H9 (cell line): Measurements from ENCODE around the gene TESK2. TPM values are rescaled to one million over a fixed set of nuclear protein-coding genes. Genes with fewer than 3 reads are reported as not detected.

Experiments
- DNase-seq: peaks from one replicate; pipeline ENCODE4 v3.0.0-alpha.2; 2017
- H2AFZ ChIP-seq: one replicate; pipeline ENCODE4 v1.6.1; 2013; ENCODE audit warnings: mild to moderate bottlenecking, low read length, control low read depth, moderate library complexity
- H2AK5ac ChIP-seq: 2 replicates; pipeline ENCODE4 v1.6.1; 2013; ENCODE audit warnings: low read length, control low read depth, mixed read lengths; ENCODE audit not compliant: insufficient read length
- H2BK120ac ChIP-seq: one replicate; pipeline ENCODE4 v1.6.1; 2013; ENCODE audit warnings: low read depth, mild to moderate bottlenecking, low read length, control low read depth, inconsistent platforms; ENCODE audit not compliant: poor library complexity, severe bottlenecking
- H2BK12ac ChIP-seq: 2 replicates; pipeline ENCODE4 v1.6.1; 2013; ENCODE audit warnings: low read length, control low read depth, mixed read lengths, low read depth; ENCODE audit not compliant: insufficient read length
- H2BK15ac ChIP-seq: 2 replicates; pipeline ENCODE4 v1.6.1; 2013; ENCODE audit warnings: low read depth, low read length, control low read depth
- H2BK20ac ChIP-seq: one replicate; pipeline ENCODE4 v1.6.1; 2013; ENCODE audit warnings: low read depth, mild to moderate bottlenecking, low read length, control low read depth, inconsistent platforms; ENCODE audit not compliant: poor library complexity, severe bottlenecking
- H2BK5ac ChIP-seq: 2 replicates; pipeline ENCODE4 v1.6.1; 2013; ENCODE audit warnings: low read length, control low read depth, mixed read lengths; ENCODE audit not compliant: insufficient read length
- H3K14ac ChIP-seq: 2 replicates; pipeline ENCODE4 v1.6.1; 2013; ENCODE audit warnings: low read length, control low read depth; ENCODE audit not compliant: insufficient read depth
- H3K18ac ChIP-seq: 2 replicates; pipeline ENCODE4 v1.6.1; 2013; ENCODE audit warnings: low read depth, mild to moderate bottlenecking, mixed read lengths, low read length, control low read depth; ENCODE audit not compliant: insufficient read length
- H3K23ac ChIP-seq: 2 replicates; pipeline ENCODE4 v1.6.1; 2013; ENCODE audit warnings: low read length, control low read depth, mixed read lengths, low read depth; ENCODE audit not compliant: insufficient read length
- H3K23me2 ChIP-seq: 2 replicates; pipeline ENCODE4 v1.6.1; 2013; ENCODE audit warnings: low read depth, mild to moderate bottlenecking, mixed read lengths, low read length, control low read depth; ENCODE audit not compliant: insufficient read length, poor library complexity, severe bottlenecking
- H3K27ac ChIP-seq: 2 replicates; pipeline ENCODE4 v1.5.1; 2013; ENCODE audit warnings: low read length, control low read depth, mixed read lengths, low read depth; ENCODE audit not compliant: insufficient read length
- H3K27me3 ChIP-seq: 2 replicates; pipeline ENCODE4 v1.6.1; 2013; ENCODE audit warnings: low read length, control low read depth, inconsistent platforms; ENCODE audit not compliant: insufficient read depth
- H3K4ac ChIP-seq: 2 replicates; pipeline ENCODE4 v1.6.1; 2013; ENCODE audit warnings: low read depth, mild to moderate bottlenecking, control low read depth, inconsistent platforms, low read length, moderate library complexity
- H3K4me1 ChIP-seq: 2 replicates; pipeline ENCODE4 v1.6.1; 2013; ENCODE audit warnings: low read length, control low read depth, inconsistent platforms; ENCODE audit not compliant: insufficient read depth
- H3K4me2 ChIP-seq: 2 replicates; pipeline ENCODE4 v1.6.1; 2013; ENCODE audit warnings: low read length, control low read depth, mixed read lengths; ENCODE audit not compliant: insufficient read length, insufficient read depth
- H3K56ac ChIP-seq: 2 replicates; pipeline ENCODE4 v1.6.1; 2013; ENCODE audit warnings: low read depth, mild to moderate bottlenecking, mixed read lengths, low read length, control low read depth; ENCODE audit not compliant: insufficient read length
- H3K79me1 ChIP-seq: 2 replicates; pipeline ENCODE4 v1.6.1; 2013; ENCODE audit warnings: low read depth, mild to moderate bottlenecking, moderate library complexity, low read length, control low read depth, inconsistent platforms; ENCODE audit not compliant: insufficient read depth, poor library complexity, severe bottlenecking
- H3K79me2 ChIP-seq: 2 replicates; pipeline ENCODE4 v1.6.1; 2013; ENCODE audit warnings: low read length, control low read depth, inconsistent platforms; ENCODE audit not compliant: insufficient read depth
- H3K9ac ChIP-seq: 2 replicates; pipeline ENCODE4 v1.6.1; 2013; ENCODE audit warnings: low read length, control low read depth, mixed read lengths; ENCODE audit not compliant: insufficient read length; ENCODE audit errors: extremely low read depth
- H3K9me3 ChIP-seq: one replicate; pipeline ENCODE4 v1.6.1; 2013; ENCODE audit warnings: low read depth, low read length, inconsistent platforms; ENCODE audit not compliant: control insufficient read depth
- H3T11ph ChIP-seq: one replicate; pipeline ENCODE4 v1.6.1; 2013; ENCODE audit warnings: mild to moderate bottlenecking, low read length, control low read depth, inconsistent platforms
- H4K20me1 ChIP-seq: one replicate; pipeline ENCODE4 v1.6.1; 2013; ENCODE audit not compliant: control insufficient read depth, insufficient read length, insufficient read depth
- H4K5ac ChIP-seq: 2 replicates; pipeline ENCODE4 v1.6.1; 2013; ENCODE audit warnings: low read depth, mild to moderate bottlenecking, mixed read lengths, low read length, control low read depth; ENCODE audit not compliant: insufficient read length
- H4K8ac ChIP-seq: replicated peaks from 2 replicates; pipeline ENCODE4 v1.6.1; 2013; ENCODE audit warnings: low read length, control low read depth, mixed read lengths, low read depth; ENCODE audit not compliant: insufficient read length
- H4K91ac ChIP-seq: 2 replicates; pipeline ENCODE4 v1.6.1; 2013; ENCODE audit warnings: low read depth, mild to moderate bottlenecking, moderate library complexity, mixed read lengths, low read length, control low read depth; ENCODE audit not compliant: insufficient read length
- H3K27ac Mint-ChIP-seq, 3 experiments: 2 replicates in 2 of 3; 3 replicates in 1 of 3; pipeline ENCODE4 v1.8.0; 2020 to 2021; ENCODE audit warnings: mixed read lengths in 3 of 3, mild to moderate bottlenecking in 1 of 3, moderate library complexity in 1 of 3
- H3K27me3 Mint-ChIP-seq: 2 replicates; pipeline ENCODE4 v1.8.0; 2021; ENCODE audit warnings: low read depth, mild to moderate bottlenecking, moderate library complexity, mixed read lengths
- H3K36me3 Mint-ChIP-seq, 3 experiments: 2 replicates in 2 of 3; 3 replicates in 1 of 3; pipeline ENCODE4 v1.8.0; 2020 to 2021; ENCODE audit warnings: low read depth in 3 of 3, mixed read lengths in 3 of 3; ENCODE audit not compliant: insufficient read depth in 1 of 3
- H3K4me1 Mint-ChIP-seq, 2 experiments: 2 replicates each; pipeline ENCODE4 v1.8.0; 2020; ENCODE audit warnings: mixed read lengths in 2 of 2
- H3K4me3 Mint-ChIP-seq, 2 experiments: 2 replicates in 1 of 2; 3 replicates in 1 of 2; pipeline ENCODE4 v1.8.0; 2020 to 2021; ENCODE audit warnings: mild to moderate bottlenecking in 2 of 2, mixed read lengths in 2 of 2, moderate library complexity in 1 of 2
- H3K9me3 Mint-ChIP-seq, 2 experiments: 2 replicates in 1 of 2; 3 replicates in 1 of 2; pipeline ENCODE4 v1.8.0; 2020; ENCODE audit warnings: mild to moderate bottlenecking in 2 of 2, mixed read lengths in 2 of 2, moderate library complexity in 1 of 2
- WGBS: extraction: QIAGEN DNeasy Blood & Tissue Kit; methylation state at CpG from one replicate; pipeline ENCODE4 v1.1.7; 2013; ENCODE audit warnings: missing lambda C conversion rate, low lambda C conversion rate, mixed read lengths; ENCODE audit not compliant: insufficient read length; ENCODE audit errors: extremely low coverage; 5-methylcytosine and 5-hydroxymethylcytosine counted together
- total RNA-seq: library from RNA; stranded (reverse); gene quantifications from 2 replicates; pipeline ENCODE4 v1.2.1, GENCODE V29; 2021
- TF ChIP-seq, protein P1 (sequence below): fragments of 200-600 bp; sonication (generic); conservative IDR thresholded peaks from 3 replicates; pipeline ENCODE4 v1.8.0; 2021; ENCODE audit warnings: antibody characterized with exemption, mild to moderate bottlenecking

Gene TESK2
- total RNA-seq, 1 experiment from 2014 or later, result 7.2 TPM

DNA sequence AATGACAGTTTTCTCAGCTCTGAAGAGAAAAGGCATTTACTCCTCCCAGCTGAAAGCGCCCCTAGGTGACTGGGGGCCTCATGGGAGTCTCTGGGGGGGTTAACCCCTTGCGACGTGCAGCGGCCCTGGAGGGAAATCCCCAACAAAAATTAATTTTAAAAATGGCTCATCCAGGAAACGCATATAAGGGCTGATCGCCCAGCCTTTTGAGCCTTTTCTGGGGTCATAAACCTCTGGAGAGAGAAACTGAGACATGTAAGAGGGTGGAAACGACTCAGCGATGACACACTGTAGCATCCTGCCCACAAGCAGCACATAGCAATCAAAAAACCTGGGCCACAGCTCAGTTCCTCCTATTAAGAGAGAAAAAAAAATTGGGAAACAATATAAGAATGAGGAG, 184.6 kb downstream of the TESK2 start:
- H2BK20ac ChIP-seq, result no peak overlapping the region
- peaks cover 12% of the 10 kb centered on the region for H3K4me1 ChIP-seq
- H2AK5ac ChIP-seq, result no peak overlapping the region
- no peak overlapping the region for H3K14ac ChIP-seq
- H3K23ac ChIP-seq, result no peak overlapping the region
- no peaks in the 10 kb centered on the region for H3K27me3 ChIP-seq
- H3K4me1 Mint-ChIP-seq, result peaks cover 36 to 43% of the 10 kb centered on the region in 2 experiments
- no peaks in the 10 kb centered on the region for H4K20me1 ChIP-seq
- peak overlapping the region; percentile 3 to 88; a peak in 4 of 5 replicates for H3K4me3 Mint-ChIP-seq
- no peaks in the 10 kb centered on the region for H3K79me2 ChIP-seq
- no peak overlapping the region for H4K5ac ChIP-seq
- H2BK12ac ChIP-seq, result no peak overlapping the region
- TF ChIP-seq, protein P1, sequence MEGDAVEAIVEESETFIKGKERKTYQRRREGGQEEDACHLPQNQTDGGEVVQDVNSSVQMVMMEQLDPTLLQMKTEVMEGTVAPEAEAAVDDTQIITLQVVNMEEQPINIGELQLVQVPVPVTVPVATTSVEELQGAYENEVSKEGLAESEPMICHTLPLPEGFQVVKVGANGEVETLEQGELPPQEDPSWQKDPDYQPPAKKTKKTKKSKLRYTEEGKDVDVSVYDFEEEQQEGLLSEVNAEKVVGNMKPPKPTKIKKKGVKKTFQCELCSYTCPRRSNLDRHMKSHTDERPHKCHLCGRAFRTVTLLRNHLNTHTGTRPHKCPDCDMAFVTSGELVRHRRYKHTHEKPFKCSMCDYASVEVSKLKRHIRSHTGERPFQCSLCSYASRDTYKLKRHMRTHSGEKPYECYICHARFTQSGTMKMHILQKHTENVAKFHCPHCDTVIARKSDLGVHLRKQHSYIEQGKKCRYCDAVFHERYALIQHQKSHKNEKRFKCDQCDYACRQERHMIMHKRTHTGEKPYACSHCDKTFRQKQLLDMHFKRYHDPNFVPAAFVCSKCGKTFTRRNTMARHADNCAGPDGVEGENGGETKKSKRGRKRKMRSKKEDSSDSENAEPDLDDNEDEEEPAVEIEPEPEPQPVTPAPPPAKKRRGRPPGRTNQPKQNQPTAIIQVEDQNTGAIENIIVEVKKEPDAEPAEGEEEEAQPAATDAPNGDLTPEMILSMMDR, result no peak
- H4K8ac ChIP-seq, result no peak overlapping the region
- peaks cover 9% of the 10 kb centered on the region for H3K23me2 ChIP-seq
- no peaks in the 10 kb centered on the region for H3K36me3 Mint-ChIP-seq
- H3K27me3 Mint-ChIP-seq, result no peaks in the 10 kb centered on the region
- no peak overlapping the region for H3K9ac ChIP-seq
- H3K27ac Mint-ChIP-seq, result peak overlapping the region; percentile 1 to 83 (median 20)
- H3K9me3 ChIP-seq, result no peaks in the 10 kb centered on the region
- H3K4ac ChIP-seq, result no peak overlapping the region
- no peak overlapping the region for H3K56ac ChIP-seq
- no peaks in the 10 kb centered on the region for H3K79me1 ChIP-seq
- H2BK15ac ChIP-seq, result no peak overlapping the region
- DNase-seq, result no peak
- WGBS, result no CpG with 5 or more reads among the region's 8 CpGs
- no peak overlapping the region for H3T11ph ChIP-seq
- no peak overlapping the region for H2BK5ac ChIP-seq
- no peak overlapping the region for H3K27ac ChIP-seq
- no peak overlapping the region for H3K18ac ChIP-seq
- no peaks in the 10 kb centered on the region; a peak in 3 of 5 replicates for H3K9me3 Mint-ChIP-seq
- no peak overlapping the region for H4K91ac ChIP-seq
- no peak overlapping the region for H2AFZ ChIP-seq
- no peak overlapping the region for H2BK120ac ChIP-seq
- peak overlapping the region; percentile 24 for H3K4me2 ChIP-seq
